Measurements from ENCODE around the gene DTNB. TPM values are rescaled to one million over a fixed set of nuclear protein-coding genes. Genes with fewer than 3 reads are reported as not detected.

Gene DTNB
- total and polyA plus RNA-seq, 2 of the 4 experiments (the other 2 are of a cell fraction), result 3.8 to 5.3 TPM

DNA sequence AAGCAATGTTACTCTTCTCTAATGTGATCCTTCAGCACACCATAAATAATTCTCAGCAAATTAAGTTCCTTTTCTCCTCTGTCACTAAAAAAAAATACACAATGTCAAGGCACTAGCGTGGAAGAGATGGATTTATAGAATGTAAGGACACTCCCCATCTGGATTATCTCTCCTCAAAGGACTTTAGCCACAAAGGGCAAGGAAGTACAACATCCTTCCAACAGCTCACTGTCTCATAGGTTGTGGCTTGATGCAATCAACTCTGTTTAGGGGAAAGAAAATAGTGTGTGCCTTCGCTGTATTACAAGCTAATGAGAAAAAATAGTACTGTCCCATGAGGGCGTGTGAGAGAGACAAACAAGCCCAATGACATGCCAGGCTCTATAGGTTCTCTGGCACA is 202.6 kb downstream of the DTNB start:
- no peak overlapping the region for H3K18ac ChIP-seq (ENCODE audit: low read depth, low read length)
- no peaks in the 10 kb centered on the region for H4K20me1 ChIP-seq (ENCODE audit: insufficient read depth, low read length)
- H3K27ac ChIP-seq (ENCODE audit: insufficient read depth, low read length), result no peak overlapping the region
- no peak overlapping the region for H2BK20ac ChIP-seq (ENCODE audit: low read depth, low read length)
- in situ Hi-C loops (cut with MboI; ENCODE audit: low sequenced_read_pairs), result no loop called here
- no peak overlapping the region for H3K4ac ChIP-seq (ENCODE audit: low read depth, low read length)
- intact Hi-C loops (cut with micrococcal nuclease), result no loop called here
- DNase-seq (peak; percentile 26), ATAC-seq (ENCODE audit: low read depth) (peak; percentile 40)
- no peaks in the 10 kb centered on the region for H3K79me1 ChIP-seq (ENCODE audit: low read depth in 1 of 2, low read length in 2 of 2)
- H3K27me3 ChIP-seq (ENCODE audit: control insufficient read depth, insufficient read depth, low read length), result no peaks in the 10 kb centered on the region
- no peak overlapping the region for H3K56ac ChIP-seq (ENCODE audit: extremely low read depth, insufficient read depth, low read length)
- dilution Hi-C loops (cut with HindIII; ENCODE audit: low sequenced_read_pairs, unreplicated experiment), result no loop called here
- no peak overlapping the region for H4K5ac ChIP-seq (ENCODE audit: low read depth, low read length)
- no peak overlapping the region for H3K4me3 ChIP-seq (ENCODE audit: insufficient read depth, low read depth, low read length)
- BruUV-seq (replicated peaks), result no TSS peak
- no peak overlapping the region for H4K8ac ChIP-seq (ENCODE audit: low read depth in 2 of 2, low read length in 2 of 2)
- H2AK5ac ChIP-seq (ENCODE audit: low read depth, low read length), result no peak overlapping the region
- H3K9ac ChIP-seq (ENCODE audit: low read depth, low read length), result no peak overlapping the region
- no peak overlapping the region for H2AK9ac ChIP-seq (replicated peaks; ENCODE audit: low read depth, low read length, poor library complexity)
- H2BK5ac ChIP-seq (ENCODE audit: low read depth, low read length, poor library complexity, severe bottlenecking), result no peak overlapping the region
- TF ChIP-seq SMC3 (IDR thresholded peaks at IDR 0.05; ENCODE audit: low read depth, low read length) (no peak), MAZ (IDR thresholded peaks at IDR 0.05; ENCODE audit: borderline replicate concordance, low read depth, low read length) (no peak), CHD1 (IDR thresholded peaks at IDR 0.05; ENCODE audit: low read depth, low read length) (no peak), NFE2L2 (IDR thresholded peaks at IDR 0.05; ENCODE audit: low read depth, low read length) (no peak), RAD21 (IDR thresholded peaks at IDR 0.05; ENCODE audit: low read length) (no peak), POLR2A (IDR thresholded peaks at IDR 0.05; ENCODE audit: low read depth, low read length) (no peak), MAFK (IDR thresholded peaks at IDR 0.05; ENCODE audit: low read depth, low read length) (no peak), CEBPB (IDR thresholded peaks at IDR 0.05; ENCODE audit: low read depth, low read length) (no peak)
- TF ChIP-seq, protein P1, sequence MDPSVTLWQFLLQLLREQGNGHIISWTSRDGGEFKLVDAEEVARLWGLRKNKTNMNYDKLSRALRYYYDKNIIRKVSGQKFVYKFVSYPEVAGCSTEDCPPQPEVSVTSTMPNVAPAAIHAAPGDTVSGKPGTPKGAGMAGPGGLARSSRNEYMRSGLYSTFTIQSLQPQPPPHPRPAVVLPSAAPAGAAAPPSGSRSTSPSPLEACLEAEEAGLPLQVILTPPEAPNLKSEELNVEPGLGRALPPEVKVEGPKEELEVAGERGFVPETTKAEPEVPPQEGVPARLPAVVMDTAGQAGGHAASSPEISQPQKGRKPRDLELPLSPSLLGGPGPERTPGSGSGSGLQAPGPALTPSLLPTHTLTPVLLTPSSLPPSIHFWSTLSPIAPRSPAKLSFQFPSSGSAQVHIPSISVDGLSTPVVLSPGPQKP (IDR thresholded peaks at IDR 0.05; ENCODE audit: borderline replicate concordance, low read depth, low read length), result no peak
- H2BK15ac ChIP-seq (ENCODE audit: low read depth, low read length), result no peak overlapping the region
- H3K9me3 ChIP-seq (ENCODE audit: control insufficient read depth, insufficient read depth, low read length), result peaks cover 6% of the 10 kb centered on the region
- H2BK120ac ChIP-seq (ENCODE audit: low read depth, low read length), result no peak overlapping the region
- H2AFZ ChIP-seq (replicated peaks; ENCODE audit: low read length, poor library complexity), result no peak overlapping the region
- ChIA-PET POLR2A (ENCODE audit: unreplicated experiment) (no interaction called here), CTCF (no interaction called here)
- no peaks in the 10 kb centered on the region for H3K36me3 ChIP-seq (ENCODE audit: control insufficient read depth, insufficient read depth, low read length)
- no peak overlapping the region for H3K14ac ChIP-seq (replicated peaks; ENCODE audit: low read depth, low read length)
- WGBS, 2 experiments (ENCODE audit: extremely low coverage in 2 of 2, insufficient read length in 1 of 2), result no CpG with 5 or more reads among the region's 3 CpGs
- no peak overlapping the region for H3K23ac ChIP-seq (ENCODE audit: low read depth, low read length)
- no peak overlapping the region for H4K91ac ChIP-seq (ENCODE audit: insufficient read depth, low read depth, low read length)
- H3K9me1 ChIP-seq (ENCODE audit: insufficient read depth, low read length), result no peaks in the 10 kb centered on the region
- no peaks in the 10 kb centered on the region for H3K4me1 ChIP-seq (ENCODE audit: control insufficient read depth, insufficient read depth, low read length)
- H3K4me2 ChIP-seq (ENCODE audit: low read depth, low read length), result no peak overlapping the region
